Astrocyte of the spinal cord (primary cell): Measurements from ENCODE around the gene GUCY1A2.

Experiments used
- DNase-seq: peaks from one replicate; pipeline ENCODE4 v3.0.0; 2011; ENCODE audit warnings: low read depth, low spot score
- H3K4me3 ChIP-seq: 2 replicates; pipeline ENCODE4 v1.5.1; 2011; ENCODE audit warnings: low read depth, mild to moderate bottlenecking, low read length, moderate library complexity
- in situ Hi-C: cut with HindIII; loops from 2 replicates; pipeline ENCODE4 v1.10.0; 2017; ENCODE audit warnings: low sequenced_read_pairs
- TF ChIP-seq, protein P1 (sequence below): IDR thresholded peaks from 2 replicates; pipeline ENCODE4 v1.5.1; 2012; ENCODE audit warnings: low read depth, mild to moderate bottlenecking, low read length, inconsistent platforms

GUCY1A2 gene

GRCh38 chr11:106763501-106763900 lies 254.8 kb downstream of the GUCY1A2 start:
- no peak for DNase-seq
- H3K4me3 ChIP-seq = no peak overlapping the region
- TF ChIP-seq, protein P1, sequence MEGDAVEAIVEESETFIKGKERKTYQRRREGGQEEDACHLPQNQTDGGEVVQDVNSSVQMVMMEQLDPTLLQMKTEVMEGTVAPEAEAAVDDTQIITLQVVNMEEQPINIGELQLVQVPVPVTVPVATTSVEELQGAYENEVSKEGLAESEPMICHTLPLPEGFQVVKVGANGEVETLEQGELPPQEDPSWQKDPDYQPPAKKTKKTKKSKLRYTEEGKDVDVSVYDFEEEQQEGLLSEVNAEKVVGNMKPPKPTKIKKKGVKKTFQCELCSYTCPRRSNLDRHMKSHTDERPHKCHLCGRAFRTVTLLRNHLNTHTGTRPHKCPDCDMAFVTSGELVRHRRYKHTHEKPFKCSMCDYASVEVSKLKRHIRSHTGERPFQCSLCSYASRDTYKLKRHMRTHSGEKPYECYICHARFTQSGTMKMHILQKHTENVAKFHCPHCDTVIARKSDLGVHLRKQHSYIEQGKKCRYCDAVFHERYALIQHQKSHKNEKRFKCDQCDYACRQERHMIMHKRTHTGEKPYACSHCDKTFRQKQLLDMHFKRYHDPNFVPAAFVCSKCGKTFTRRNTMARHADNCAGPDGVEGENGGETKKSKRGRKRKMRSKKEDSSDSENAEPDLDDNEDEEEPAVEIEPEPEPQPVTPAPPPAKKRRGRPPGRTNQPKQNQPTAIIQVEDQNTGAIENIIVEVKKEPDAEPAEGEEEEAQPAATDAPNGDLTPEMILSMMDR = no peak
- in situ Hi-C loops = no loop called here

DNA sequence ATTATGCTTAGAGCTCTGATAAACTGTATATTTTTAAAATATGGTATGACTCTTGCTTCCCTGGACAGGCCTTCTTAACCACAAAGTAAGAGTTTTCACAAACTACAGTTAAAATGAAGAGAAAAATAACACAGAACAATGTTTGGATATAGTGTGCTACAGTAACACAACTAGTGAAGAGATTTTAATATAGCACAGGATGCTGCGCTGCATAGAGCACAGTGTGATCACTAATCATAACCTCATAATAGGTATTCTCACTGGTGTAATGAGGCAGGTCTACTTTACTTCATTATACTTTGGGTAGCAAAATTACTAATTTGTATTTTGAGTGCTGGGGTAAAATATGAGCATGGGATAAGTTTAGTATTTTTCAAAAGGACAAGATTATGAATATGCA lies 256.5 kb downstream of the GUCY1A2 start:
- in situ Hi-C loops = no loop called here
- H3K4me3 ChIP-seq = no peak overlapping the region
- no peak for DNase-seq
- TF ChIP-seq, protein P1 = no peak

DNA sequence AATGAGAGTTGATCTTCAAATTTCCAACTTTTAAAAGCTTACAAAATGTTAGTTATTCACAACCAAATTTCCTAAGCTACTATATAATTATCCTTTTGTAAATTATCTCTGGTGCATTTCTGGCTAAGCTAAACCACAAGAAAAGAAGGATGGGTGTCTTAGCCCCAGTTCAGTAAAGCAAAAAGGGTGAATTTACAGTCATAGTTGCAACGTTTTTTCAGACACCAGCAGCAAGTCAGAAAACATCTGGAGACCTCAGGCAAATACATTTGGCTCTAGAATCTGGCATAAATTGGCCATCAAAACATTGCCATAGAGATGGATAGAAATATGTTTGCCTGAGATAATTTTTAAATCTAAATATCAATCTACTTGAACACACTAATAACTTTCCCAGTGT lies 257.0 kb downstream of the GUCY1A2 start:
- DNase-seq = no peak
- TF ChIP-seq, protein P1 = no peak
- H3K4me3 ChIP-seq = no peak overlapping the region
- in situ Hi-C loops = no loop called here

DNA sequence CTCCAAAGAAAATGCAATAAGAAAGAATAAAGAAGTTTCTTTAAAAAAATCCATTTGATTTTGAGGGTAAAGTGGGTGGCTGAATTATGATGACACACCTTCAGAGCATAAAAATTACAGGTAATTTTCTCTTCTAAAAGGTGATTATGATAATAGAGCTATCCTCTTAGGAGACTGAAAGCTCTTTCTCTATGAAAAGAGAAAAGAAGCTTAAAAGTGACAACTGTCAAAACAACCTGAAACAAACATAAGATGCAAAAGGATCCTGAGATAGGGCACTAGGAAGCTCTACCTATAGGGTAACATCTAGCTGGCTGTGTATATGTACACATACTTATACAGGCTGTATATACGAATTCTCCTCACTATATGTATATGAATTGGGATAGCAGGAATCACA lies 270.2 kb downstream of the GUCY1A2 start:
- in situ Hi-C loops = no loop called here
- DNase-seq = no peak
- H3K4me3 ChIP-seq = no peak overlapping the region
- TF ChIP-seq, protein P1 = no peak

DNA sequence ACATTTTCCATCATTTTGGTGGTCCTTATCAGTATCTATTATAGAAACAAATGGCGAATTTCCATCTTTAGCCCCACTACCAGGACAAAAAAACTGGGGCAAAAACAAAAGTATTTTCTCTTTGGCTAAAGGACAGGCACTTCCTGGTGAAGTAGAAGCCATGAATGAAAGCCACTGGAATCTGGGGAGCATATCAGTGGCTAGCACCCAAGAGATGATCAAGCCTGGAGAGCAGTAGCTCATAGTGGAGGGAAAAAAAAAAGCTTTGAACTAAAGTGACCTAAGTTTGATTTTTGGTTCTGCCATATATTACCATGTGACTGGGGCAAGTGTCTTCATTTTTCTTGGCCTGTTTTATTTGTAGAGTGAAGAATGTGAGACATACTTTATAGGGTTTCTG lies 272.3 kb downstream of the GUCY1A2 start:
- TF ChIP-seq, protein P1 = no peak
- no peak overlapping the region for H3K4me3 ChIP-seq
- no peak for DNase-seq
- in situ Hi-C loops = no loop called here

- DNase-seq = peak; percentile 23
- in situ Hi-C loops = no loop called here
- TF ChIP-seq, protein P1 = no peak
- no peak overlapping the region for H3K4me3 ChIP-seq
These were observed 284.6 kb downstream of the GUCY1A2 start for GRCh38 chr11:106733635-106734034.

DNA sequence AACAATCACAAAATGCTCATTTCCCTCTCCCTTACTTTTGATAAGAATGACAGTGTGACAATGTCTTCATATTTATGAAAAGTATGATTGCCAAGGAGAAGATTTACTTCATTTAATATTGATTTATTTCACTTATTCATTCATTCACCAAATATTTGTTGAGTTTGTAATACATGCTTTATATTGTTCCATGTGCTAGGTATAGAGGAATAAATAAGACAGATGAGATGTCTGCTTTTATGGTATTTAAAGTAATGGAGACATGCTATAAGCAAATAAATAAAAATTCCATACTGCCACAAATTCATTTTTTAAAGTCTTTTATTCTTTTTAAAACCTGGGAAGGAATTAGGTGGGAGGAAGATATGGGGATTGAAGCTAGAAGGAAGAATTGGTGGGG lies 289.4 kb downstream of the GUCY1A2 start:
- in situ Hi-C loops = no loop called here
- DNase-seq = no peak
- no peak overlapping the region for H3K4me3 ChIP-seq
- TF ChIP-seq, protein P1 = no peak
